Eye (tissue), 1 donor: ENCODE measurements around the gene KDM4C.
"Not testable (repeated sequence)": the region's sequence is repeated elsewhere in the genome, so short reads cannot be mapped to it uniquely, and the experiment has no call there.

Experiments used
- DNase-seq: peaks from one replicate; pipeline ENCODE4 v3.0.0-alpha.2; 2015

KDM4C gene

DNA sequence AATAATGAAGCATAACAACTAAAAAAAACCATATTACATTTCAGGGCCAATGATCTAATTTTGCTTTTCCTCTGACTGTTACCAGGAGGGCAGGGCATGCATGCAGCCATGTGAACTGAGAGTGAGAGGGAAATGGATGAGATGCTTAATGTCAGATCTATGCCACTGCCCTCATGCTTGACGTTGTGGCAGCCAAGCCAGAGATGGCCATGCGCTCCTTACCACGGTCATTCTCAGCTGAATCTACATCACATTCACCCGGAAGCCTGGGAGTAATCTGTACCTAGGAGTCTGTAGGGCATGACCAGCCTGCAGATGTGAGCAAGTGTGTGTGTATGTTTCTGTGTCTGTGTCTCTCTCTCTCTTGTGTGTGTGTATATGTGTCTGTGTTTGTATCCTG is 183.7 kb downstream of the KDM4C start:
- DNase-seq = no peak

DNA sequence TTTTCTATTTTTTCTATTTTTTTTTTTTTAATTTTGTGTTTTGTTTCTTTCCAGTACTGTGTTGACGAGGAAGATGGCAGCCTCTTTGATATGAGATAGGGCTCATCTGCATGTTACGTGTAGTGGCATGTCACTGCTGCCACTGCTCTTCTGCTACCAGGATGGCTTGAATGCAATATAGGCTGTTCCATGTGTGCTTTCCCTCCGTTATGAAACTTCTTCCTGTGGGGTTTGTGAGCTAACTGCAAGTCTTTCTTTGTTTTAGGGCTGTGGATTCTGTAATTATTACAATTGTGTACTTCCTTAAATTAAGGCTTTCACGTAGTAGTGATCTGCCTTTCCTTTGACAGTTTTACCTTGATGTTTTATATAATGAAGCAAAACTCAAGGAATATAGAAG is 184.6 kb downstream of the KDM4C start:
- DNase-seq = no peak

DNA sequence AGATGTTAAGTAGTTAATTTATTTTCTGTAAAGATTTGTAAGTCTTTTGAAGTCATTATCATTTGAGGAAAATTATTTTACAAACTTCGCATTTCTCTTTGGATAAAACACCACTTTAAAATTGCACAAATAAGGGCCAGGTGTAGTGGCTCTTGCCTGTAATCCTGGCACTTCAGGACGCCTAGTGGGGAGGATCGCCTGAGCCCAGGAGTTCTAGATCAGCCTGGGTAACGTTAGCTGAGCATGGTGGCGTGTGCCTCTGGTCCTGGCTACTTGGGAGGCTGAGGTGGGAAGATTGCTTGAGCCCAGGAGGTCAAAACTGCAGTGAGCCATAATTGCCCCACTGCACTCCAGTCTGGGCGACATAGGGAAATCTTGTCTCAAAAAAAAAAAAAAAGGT is 185.5 kb downstream of the KDM4C start:
- no peak for DNase-seq

DNA sequence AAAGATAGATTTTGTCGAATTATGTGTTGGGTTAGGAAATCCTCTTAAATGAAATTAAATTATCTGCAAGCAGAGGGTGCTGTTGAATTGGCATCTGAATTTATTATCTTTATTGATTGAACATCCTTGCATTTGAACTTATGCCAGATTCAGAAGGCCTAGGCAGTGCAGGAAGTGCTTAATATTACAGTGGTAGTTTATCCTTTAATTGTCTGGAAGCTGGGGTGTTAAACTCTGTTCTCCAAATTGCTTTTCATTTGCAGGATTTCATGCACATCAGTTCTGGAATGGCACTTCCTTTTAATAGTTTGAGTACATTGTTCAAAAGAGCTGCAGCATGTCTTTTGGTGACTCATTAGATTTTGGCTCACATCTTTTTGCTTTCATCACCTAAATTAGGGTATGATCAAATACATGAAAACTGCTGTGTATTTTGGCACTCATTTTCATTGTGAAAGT is 186.3 kb downstream of the KDM4C start:
- DNase-seq = no peak

DNA sequence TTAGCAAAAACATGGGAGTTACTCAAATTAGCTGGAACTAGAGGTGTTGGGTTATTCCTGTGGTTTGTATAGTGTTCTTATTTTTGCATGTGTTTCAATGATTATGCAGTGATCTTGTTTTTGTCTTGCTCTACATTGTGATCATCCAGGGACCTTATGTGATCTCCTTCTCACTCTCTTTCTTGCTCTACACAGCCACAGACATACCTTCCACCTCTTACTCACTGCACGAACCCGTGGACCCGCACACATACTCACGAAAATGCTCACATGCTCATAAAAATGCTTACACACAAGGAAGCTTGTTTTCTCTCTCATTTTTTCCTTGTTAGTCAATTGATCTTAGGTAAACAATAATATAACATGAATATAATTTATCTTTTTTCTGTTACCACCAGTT is 187.1 kb downstream of the KDM4C start:
- DNase-seq = no peak

DNA sequence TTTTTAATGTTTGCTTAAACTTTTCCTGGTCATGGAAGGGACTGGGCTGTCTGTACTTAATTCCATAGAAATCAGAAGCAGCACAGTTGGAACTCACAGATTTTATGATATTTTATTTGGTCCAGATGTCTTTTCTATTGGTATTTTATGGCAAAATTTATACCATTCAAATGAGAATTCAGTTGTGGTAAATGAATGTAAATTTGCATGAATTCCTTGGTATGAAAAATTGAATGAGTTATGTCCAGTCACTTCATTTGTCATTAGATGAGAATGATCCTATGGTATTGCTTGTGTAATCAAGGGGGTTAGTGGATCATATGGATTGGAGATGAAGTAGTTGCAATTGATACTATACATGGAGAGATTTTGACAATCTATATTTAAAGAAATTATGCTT is 188.0 kb downstream of the KDM4C start:
- DNase-seq = no peak

DNA sequence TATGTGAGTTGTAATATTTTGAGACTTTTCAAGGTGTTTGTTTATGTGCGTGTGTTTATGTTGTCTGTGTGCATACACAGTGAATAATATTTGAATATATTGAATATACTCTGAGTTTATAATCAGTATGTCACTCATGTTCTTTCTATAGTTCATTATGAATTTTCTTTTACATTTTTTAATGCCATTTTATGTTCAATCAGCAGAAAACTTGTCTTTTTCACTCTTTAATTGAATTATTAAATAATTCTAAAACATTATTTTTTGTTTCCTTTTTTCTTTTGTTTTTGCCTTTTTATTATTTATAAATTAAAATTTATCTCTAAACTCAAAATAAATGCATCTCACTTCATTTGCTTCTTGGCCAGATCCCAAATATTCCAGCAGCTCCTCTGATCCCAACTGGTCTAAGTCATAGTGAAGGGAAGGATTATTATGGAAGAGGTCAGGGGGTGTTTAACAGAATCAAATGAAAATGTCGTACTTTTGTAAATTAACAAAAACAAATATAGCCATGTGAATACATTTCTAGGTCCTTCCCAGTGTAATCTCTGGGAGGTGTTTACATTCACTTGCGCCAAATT is 188.9 kb downstream of the KDM4C start:
- DNase-seq = no peak

DNA sequence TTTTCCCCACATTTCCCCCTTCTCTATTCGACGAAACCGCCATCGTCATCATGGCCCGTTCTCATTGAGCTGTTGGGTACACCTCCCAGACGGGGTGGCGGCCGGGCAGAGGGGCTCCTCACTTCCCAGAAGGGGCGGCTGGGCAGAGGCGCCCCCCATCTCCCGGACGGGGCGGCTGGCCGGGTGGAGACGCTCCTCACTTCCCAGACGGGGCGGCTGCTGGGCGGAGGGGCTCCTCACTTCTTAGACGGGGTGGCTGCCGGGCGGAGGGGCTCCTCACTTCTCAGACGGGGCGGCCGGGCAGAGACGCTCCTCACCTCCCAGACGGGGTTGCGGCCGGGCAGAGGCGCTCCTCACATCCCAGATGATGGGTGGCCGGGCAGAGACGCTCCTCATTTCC is 191.1 kb downstream of the KDM4C start:
- DNase-seq = not testable (repeated sequence)

DNA sequence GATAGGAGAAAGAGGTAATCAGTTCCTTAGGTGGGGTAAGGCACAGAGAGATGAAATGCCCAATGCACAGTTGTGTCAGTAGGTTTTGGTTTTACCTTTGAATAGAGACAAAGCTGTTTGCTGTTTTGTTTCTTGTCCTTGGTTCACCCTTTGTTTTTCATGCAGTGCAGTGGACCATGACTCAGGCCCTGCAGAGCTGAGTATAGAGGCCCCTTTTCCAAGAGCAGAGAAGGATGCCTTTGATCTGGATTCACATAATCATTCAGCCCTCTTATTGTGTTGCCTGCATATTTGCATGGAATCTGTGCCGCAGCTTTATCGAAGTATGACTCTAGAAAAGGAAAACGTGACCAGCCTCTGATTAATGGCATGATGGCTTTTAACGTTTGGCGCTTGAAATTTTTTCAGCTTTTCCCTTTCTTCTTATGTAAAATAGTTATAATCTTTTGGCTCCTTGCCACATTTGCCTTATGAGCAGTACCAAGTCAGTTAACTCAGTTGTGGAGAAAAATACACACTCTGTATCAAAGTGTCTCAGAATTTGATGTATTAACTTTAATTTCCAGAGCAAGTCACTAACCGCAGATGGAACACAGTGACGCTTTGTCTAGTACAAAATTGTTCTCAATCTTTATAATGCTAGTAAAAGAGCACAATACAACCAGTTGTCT is 197.6 kb downstream of the KDM4C start:
- peak; percentile 60 for DNase-seq

DNA sequence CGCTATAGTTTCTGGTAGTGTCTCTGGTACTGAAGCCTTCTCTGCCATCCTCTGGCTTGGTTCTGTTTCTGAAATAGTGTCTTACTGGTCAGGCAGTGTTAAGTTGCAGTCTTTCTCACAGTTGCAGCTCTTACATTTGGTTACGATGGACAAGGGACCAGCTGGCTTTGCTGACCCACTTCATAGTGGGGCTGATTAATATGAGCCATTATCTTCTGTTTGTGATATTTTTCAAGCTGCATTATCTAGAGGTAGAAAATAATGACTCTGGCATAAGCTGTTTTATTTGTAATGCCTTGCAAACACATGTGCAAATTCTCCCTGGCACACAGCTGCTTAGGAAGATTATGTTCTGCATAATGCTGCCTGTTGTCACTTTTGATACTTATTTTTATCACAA is 199.1 kb downstream of the KDM4C start:
- DNase-seq = no peak

DNA sequence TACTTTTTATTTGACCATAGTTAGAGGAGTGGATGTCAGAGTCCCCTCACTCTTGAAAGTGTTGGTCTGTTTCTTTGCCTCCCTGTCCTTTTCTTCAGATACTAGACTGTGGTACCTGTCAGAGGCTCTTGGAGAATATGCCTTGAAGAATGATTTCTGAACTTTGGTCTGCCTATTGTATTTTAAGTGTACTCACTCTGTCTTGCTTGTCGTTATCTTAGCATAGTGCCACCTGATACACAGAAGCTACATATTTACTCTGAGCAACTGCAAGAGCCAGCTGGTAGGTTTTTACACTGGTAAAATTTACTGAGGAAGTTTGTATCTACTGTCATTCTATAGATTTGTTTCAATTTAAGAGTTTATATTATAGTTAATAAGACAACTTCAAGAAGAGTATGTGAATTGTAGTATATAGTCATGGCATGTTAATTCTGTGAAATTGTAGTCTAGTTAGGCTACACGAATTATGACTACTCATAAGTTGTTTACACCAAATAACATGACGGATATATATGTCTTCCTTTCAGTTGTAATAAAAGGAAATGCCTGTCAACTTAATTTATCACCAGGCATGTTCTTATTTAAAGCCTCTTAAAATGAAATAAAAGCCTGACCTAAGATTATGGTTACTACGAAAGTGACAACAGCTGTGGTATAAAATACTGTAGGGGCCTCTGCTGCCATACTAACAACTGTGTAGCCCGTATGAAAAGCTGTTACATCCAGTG is 201.7 kb downstream of the KDM4C start:
- no peak for DNase-seq

DNA sequence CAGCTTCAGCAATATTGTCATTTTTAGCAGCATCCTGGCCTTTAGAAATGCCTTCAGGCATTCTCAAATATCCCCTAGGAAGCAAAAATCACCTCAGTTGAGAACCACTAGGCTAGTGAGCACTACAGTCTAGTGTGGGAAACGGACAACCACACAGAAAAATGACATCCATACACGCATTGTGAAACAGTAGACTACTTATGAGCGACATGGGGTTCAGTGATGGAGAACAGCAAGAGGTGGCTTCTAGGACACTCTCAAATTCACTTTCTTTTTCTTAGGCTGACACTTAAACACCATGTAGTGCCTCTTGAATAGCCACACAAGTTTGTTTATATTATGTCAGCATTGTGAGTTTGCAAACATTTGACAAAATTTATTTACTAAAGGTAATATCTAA is 203.0 kb downstream of the KDM4C start:
- no peak for DNase-seq

DNA sequence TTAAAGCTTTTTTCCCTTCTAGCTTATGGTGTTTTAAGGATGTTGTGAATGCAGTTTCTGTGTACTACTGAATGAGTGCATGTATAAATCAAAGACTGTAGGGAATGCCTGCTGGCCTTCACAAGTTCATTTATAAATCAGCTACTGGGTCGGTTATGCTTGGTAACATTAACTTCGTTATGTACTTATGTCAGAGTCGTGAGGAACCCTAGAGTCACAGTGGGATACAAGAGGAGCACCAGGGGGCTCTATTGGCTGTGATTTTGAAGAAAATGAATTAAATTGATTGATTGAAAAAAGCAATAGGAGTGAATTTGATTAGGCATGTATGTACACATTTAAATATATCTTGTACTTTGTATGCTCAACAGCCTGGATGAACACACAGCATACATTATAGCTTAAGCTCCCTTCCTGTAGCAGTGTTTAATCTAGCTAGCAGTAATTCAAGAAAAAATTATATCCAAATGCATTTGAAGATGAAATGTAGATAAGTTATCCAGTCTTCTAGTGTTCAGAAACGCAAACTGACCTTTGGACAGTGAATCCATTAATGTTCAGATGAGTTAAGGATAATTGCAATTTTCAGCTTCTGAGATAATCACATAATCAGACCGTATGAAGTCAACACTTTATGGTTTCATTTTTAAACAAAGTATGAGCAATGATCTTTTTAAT is 204.2 kb downstream of the KDM4C start:
- DNase-seq = no peak

DNA sequence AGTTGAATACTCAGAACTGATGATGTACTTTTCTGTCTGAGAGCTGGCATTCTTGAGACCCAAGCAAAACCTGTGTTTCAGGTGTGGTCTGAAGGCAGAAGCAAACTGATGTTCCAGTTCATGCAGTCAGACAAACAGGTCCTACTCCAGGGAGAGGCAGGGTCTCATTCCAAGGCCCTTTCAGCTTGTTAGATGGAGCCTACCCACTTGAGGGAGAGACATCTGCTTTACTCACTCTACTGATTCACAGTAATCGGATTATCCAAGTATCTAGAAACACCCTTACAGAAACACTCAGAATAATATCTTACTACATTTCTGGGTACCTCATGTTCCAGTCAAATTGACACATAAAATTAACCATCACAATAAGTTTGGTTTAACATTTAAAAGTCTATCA is 207.8 kb downstream of the KDM4C start:
- DNase-seq = no peak

DNA sequence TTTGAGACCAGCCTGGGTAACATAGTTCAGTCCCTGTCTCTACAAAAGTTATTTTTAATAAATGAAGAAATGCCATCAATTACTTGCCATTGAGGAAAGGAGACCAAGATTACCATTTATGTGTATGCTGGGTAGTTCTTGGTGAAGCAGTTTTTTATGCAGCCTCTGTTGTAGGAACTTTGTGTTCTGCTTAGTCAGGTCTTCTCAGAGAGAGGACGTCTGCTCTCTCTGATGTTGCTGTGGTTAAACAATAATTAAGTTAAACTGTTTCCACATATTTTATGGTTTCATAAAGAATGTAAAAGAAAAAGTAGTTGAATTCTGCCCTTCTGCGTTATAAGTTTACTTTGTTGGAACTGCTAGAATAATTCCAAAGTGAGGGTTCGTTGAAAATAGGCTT is 210.5 kb downstream of the KDM4C start:
- DNase-seq = no peak

DNA sequence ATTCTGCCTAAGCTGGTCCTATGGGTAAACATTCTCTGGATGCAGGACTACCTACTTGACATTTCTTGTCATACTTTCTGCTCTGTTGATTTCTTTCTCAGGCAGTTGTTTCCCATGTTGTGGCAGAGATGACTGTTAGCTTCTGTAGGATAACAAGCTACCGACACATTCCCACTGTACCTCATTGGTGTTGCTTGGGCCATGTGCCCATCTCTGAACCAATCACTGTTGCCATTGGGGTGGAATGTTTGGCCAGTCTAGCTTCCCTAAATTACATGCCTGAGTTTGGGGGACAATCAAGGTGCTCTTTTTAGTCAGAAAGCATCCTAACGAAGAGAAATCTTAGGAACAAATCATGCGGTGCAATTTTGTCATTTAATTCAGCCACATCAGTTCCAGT is 212.0 kb downstream of the KDM4C start:
- DNase-seq = no peak

DNA sequence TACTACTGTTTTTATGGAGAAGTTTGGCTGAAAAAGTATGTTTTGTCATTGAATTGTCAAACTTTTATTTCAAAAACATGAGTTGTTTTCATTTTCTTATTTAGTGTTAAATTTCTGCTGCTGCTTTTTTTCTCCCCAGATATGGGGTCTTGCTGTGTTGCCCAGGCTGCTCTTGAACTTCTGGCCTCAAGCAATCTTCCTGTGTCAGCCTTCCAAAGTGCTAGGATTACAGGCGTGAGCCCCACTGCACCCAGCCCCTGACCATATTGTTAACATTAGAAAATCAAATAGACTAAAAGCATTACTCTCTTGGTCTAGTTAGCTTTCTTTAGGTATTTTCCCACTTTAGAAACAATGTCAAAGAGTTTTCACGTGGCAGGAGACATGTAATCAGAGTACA is 215.3 kb downstream of the KDM4C start:
- no peak for DNase-seq

DNA sequence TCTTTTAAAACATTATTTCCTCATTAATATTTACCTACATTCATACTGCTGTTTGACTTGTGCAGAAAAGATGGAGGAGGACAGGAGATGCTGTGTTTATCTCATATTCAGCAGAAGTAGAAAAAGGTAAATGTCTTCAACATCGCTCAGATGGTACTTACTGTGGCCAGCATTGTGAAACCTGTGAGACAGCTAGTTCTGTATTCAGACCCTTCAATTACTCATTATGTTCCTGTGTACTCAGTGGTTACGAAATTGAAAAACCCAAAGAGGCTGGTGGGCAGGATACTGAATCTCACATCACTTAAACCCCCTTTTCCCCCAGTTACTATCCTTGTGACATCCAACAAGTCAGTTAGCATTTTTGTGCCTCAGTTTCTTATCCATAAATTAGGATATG is 216.0 kb downstream of the KDM4C start:
- DNase-seq = no peak

DNA sequence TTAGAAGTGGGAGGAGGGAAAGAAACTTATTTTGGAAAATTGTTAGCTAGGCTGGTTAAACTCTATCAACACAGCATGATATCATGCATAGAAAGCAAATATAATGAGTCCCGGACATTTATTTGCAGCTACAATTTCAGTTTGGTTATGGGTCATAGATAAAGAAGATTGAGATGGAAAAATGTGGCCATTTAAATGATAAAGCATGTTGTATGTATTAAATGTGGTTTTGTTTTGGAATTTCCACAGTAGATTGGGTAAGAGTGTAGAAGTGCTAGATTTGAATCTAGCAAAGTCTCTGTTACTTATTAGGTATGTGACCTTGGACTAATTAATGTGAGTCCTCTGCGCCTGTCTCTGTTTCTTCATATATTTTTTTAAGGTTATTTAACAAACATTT is 217.4 kb downstream of the KDM4C start:
- no peak for DNase-seq

DNA sequence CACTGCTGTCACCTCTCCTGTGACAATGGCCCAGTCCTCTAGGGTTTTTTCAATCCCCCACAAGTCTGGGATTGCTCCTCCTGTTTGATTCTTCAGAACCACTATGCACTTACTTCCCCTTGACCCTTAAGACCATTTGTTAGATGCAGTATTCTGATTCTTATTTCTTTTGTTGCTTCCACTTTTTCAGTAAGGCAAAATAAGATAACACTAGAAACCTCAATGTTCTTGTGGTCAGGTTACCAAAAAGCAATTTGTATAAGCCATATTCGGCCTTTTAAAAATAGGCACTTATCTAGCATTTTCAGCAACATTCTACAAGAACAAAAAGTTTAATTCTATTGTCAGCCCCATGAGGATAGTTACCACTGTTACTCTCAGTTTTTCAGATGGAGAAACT is 220.0 kb downstream of the KDM4C start:
- no peak for DNase-seq

DNA sequence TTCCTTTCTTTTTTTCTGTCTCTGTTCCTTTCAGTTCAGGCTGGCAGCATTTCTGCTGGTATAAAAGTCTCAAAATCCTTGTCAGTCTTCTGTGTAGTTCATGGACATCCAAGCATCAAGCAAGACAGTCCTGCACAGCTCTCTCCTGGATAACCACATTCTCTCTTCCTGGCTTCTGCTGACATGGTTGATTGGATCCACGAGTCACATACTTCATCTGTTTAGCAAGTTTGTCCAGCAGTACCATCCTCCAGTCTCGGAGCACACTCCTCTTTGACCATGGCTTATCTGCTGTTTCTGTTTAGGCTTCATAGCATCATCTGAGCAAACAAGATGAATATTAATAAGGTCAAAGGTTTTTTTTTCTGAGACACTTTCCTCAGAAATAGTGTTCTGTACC is 220.8 kb downstream of the KDM4C start:
- DNase-seq = no peak

DNA sequence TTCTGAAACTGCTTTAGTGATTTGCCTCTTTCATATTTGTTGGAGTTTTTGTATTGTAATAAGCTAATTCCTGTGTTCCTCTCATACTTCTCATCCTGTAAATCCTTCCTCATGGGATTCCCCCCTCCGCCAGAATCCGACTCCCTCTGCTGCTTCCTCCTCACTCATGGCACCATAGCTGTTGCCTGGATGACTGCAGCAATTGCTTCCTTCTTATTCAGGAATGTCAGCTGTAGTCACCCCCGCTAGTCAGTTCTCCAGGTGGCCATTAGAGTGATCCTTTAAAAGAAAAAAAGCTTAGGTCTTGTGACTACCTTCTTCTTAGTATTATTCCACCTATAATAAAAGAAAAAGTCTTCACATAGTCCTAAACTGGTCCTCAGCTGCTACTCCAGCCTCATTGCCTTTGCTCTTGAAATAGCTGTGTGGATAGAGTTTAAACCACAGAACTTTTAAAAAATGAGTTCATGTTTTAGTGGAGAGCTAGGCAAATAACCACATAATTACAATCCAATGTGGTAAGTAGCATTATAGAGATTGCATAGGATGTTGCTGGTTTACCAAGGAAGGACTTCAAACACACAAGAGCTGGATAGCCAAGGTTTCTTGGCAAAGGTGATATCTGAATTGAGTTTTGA is 227.3 kb downstream of the KDM4C start:
- no peak for DNase-seq

DNA sequence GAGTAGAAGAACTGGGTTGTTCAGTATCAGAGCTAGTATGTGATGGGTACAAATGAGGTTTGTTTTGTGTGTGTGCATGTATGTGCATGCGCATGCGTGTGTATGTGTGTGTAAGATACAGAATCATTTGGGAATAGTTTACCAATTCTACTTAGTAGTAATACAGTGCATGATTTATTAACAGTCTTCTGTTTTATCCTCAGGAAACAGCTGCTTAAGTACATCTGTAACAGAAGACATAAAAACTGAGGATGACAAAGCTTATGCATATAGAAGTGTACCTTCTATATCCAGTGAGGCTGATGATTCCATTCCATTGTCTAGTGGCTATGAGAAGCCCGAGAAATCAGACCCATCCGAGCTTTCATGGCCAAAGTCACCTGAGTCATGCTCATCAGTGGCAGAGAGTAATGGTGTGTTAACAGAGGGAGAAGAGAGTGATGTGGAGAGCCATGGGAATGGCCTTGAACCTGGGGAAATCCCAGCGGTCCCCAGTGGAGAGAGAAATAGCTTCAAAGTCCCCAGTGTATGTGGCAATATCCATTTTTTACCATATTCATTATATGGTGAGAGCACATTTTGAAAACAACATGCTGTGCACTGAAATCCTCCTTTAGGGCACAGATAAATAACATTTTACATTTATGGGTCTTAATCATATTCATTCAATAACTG is 228.5 kb downstream of the KDM4C start:
- no peak for DNase-seq
